GM13976 (cell line): ENCODE data around the gene PRR30.

Source experiments
- DNase-seq: peaks from one replicate; pipeline ENCODE4 v3.0.0; 2012; ENCODE audit warnings: low spot score
- in situ Hi-C: fragments of 300-500 bp; cut with MboI; formaldehyde crosslinking; loops from one replicate; pipeline ENCODE4 v1.12.0; 2022; ENCODE audit warnings: low sequenced_read_pairs, mixed read lengths, inconsistent platforms; ENCODE audit not compliant: unreplicated experiment
- TF ChIP-seq, protein P1 (sequence below): IDR thresholded peaks from 2 replicates; pipeline ENCODE4 v1.5.1; 2012; ENCODE audit warnings: borderline replicate concordance, mild to moderate bottlenecking; ENCODE audit not compliant: insufficient read depth; ENCODE audit errors: extremely low read depth, missing control alignments, control extremely low read depth

PRR30 gene

DNA sequence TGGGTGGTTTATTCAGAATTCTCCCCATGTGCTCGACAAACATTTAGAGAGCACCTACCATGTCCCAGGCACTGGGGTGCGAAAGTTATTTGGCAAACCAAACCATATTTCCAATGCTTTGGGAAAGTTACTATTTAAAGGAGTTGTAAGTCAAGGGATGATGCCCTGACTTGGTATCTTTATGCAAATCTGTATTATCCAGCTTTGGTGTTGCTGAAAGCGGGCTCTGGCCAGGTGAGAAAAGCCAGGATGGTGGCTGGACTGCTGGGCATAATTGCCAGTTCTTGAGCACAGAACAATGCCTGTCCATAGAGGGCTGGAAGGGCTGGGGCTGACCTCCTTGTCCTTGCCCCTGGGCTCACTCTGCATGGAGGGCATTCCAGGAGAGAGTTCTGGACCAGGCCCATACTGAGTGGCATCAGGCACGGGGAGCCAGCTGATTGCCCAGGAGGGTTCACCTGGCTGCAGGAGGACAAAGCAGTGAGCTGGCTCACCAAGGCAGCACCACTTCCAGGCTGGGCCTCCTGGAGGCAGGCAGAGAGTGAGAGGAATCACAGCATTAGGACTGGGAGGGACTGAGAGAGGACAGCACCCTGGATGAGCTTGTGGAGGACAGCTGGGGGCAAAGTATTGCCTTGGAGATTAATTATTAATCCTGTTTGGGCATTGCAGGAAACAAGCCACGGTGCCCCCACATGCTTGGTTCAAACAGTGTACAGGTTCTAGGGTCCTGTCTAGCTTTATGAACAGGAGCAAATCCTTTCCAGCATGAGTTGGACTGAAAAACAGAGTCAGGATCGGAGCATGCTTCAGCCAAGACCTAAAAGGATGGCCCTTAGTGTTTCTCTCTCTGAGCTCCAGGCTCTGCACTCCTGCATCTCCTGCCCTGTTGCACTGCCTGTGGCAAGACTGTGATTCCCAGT, 45.5 kb downstream of the PRR30 start:
- DNase-seq: no peak
- TF ChIP-seq, protein P1, sequence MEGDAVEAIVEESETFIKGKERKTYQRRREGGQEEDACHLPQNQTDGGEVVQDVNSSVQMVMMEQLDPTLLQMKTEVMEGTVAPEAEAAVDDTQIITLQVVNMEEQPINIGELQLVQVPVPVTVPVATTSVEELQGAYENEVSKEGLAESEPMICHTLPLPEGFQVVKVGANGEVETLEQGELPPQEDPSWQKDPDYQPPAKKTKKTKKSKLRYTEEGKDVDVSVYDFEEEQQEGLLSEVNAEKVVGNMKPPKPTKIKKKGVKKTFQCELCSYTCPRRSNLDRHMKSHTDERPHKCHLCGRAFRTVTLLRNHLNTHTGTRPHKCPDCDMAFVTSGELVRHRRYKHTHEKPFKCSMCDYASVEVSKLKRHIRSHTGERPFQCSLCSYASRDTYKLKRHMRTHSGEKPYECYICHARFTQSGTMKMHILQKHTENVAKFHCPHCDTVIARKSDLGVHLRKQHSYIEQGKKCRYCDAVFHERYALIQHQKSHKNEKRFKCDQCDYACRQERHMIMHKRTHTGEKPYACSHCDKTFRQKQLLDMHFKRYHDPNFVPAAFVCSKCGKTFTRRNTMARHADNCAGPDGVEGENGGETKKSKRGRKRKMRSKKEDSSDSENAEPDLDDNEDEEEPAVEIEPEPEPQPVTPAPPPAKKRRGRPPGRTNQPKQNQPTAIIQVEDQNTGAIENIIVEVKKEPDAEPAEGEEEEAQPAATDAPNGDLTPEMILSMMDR: no peak
- in situ Hi-C loops: loop anchor here (10.0 kb wide), 1 partner anchor 101 kb away; no protein-coding TSS in a partner anchor

- no peak for DNase-seq
- TF ChIP-seq, protein P1: no peak
These were observed 46.3 kb downstream of the PRR30 start for GRCh38 chr2:27092696-27093429.

GRCh38 chr2:27091746-27092695, 47.2 kb downstream of the PRR30 start:
- in situ Hi-C loops: loop anchor here (10.0 kb wide), 1 partner anchor 103 kb away; no protein-coding TSS in a partner anchor
- TF ChIP-seq, protein P1: no peak
- DNase-seq: no peak

More at GRCh38 chr2:27092696-27093429, 46.3 kb downstream of the PRR30 start:
- in situ Hi-C loops: loop anchor here (10.0 kb wide), 1 partner anchor 102 kb away; no protein-coding TSS in a partner anchor

GRCh38 chr2:27089111-27089954, 49.9 kb downstream of the PRR30 start:
- no peak for DNase-seq
- TF ChIP-seq, protein P1: no peak
- in situ Hi-C loops: no loop called here

GRCh38 chr2:27088634-27089033, 50.6 kb downstream of the PRR30 start:
- DNase-seq: no peak
- in situ Hi-C loops: no loop called here
- TF ChIP-seq, protein P1: no peak
